Trophoblast cell (in vitro differentiated cells and primary cell): Measurements from ENCODE around the gene TCEA2.

Experiments used
- DNase-seq, 2 donors: peaks; one replicate each; pipeline ENCODE4 v3.0.0-alpha.2; 2016
- H2AFZ ChIP-seq: 2 replicates; pipeline ENCODE4 v1.6.1; 2013; ENCODE audit warnings: low read length, moderate library complexity, mild to moderate bottlenecking; ENCODE audit not compliant: insufficient read depth, poor library complexity
- H2AK5ac ChIP-seq: 2 replicates; pipeline ENCODE4 v1.6.1; 2013; ENCODE audit warnings: mild to moderate bottlenecking, low read length
- H2BK120ac ChIP-seq: 2 replicates; pipeline ENCODE4 v1.6.1; 2013; ENCODE audit warnings: low read length, mild to moderate bottlenecking, moderate library complexity; ENCODE audit not compliant: insufficient read depth, poor library complexity
- H2BK12ac ChIP-seq: 2 replicates; pipeline ENCODE4 v1.6.1; 2013; ENCODE audit warnings: mild to moderate bottlenecking, low read length, moderate library complexity
- H2BK5ac ChIP-seq: 2 replicates; pipeline ENCODE4 v1.6.1; 2013; ENCODE audit warnings: low read length, low read depth, moderate library complexity, mild to moderate bottlenecking; ENCODE audit not compliant: poor library complexity
- H3K14ac ChIP-seq: 2 replicates; pipeline ENCODE4 v1.6.1; 2013; ENCODE audit warnings: mild to moderate bottlenecking, low read length
- H3K18ac ChIP-seq: 2 replicates; pipeline ENCODE4 v1.6.1; 2013; ENCODE audit warnings: mild to moderate bottlenecking, low read length
- H3K23ac ChIP-seq: 2 replicates; pipeline ENCODE4 v1.6.1; 2013; ENCODE audit warnings: low read length
- H3K27ac ChIP-seq: 2 replicates; pipeline ENCODE4 v1.5.1; 2013; ENCODE audit warnings: low read depth, mild to moderate bottlenecking, inconsistent platforms, low read length, moderate library complexity
- H3K27me3 ChIP-seq: 2 replicates; pipeline ENCODE4 v1.6.1; 2013; ENCODE audit warnings: inconsistent platforms, mild to moderate bottlenecking, low read length, moderate library complexity; ENCODE audit not compliant: insufficient read depth
- H3K36me3 ChIP-seq, 2 experiments: 1 replicate in 1 of 2; 2 replicates in 1 of 2; pipeline ENCODE4 v1.6.1; 2013; ENCODE audit warnings: low read length in 2 of 2, mild to moderate bottlenecking in 2 of 2, moderate library complexity in 1 of 2; ENCODE audit not compliant: insufficient read depth in 2 of 2, control insufficient read depth in 1 of 2
- H3K4ac ChIP-seq: 2 replicates; pipeline ENCODE4 v1.6.1; 2013; ENCODE audit warnings: low read depth, mild to moderate bottlenecking, low read length, moderate library complexity
- H3K4me1 ChIP-seq, 2 experiments: 1 replicate in 1 of 2; 2 replicates in 1 of 2; pipeline ENCODE4 v1.6.1; 2013; ENCODE audit warnings: low read length in 2 of 2, mild to moderate bottlenecking in 2 of 2, moderate library complexity in 1 of 2; ENCODE audit not compliant: insufficient read depth in 2 of 2, control insufficient read depth in 1 of 2
- H3K4me2 ChIP-seq: 2 replicates; pipeline ENCODE4 v1.6.1; 2013; ENCODE audit warnings: inconsistent platforms, mild to moderate bottlenecking, low read length, moderate library complexity
- H3K4me3 ChIP-seq: 2 replicates; pipeline ENCODE4 v1.5.1; 2013; ENCODE audit warnings: mild to moderate bottlenecking, low read depth, low read length, inconsistent platforms
- H3K79me1 ChIP-seq: one replicate; pipeline ENCODE4 v1.6.1; 2013; ENCODE audit warnings: low read length
- H3K79me2 ChIP-seq: 2 replicates; pipeline ENCODE4 v1.6.1; 2013; ENCODE audit warnings: low read length, mild to moderate bottlenecking; ENCODE audit not compliant: control insufficient read depth, insufficient read depth, poor library complexity
- H3K9ac ChIP-seq: 2 replicates; pipeline ENCODE4 v1.6.1; 2013; ENCODE audit warnings: mild to moderate bottlenecking, low read length
- H3K9me3 ChIP-seq: 2 replicates; pipeline ENCODE4 v1.6.1; 2013; ENCODE audit warnings: low read depth, mild to moderate bottlenecking, control low read depth, inconsistent platforms, low read length; ENCODE audit not compliant: insufficient read depth
- H4K12ac ChIP-seq: 2 replicates; pipeline ENCODE4 v1.6.1; 2013; ENCODE audit warnings: low read depth, mild to moderate bottlenecking, low read length, moderate library complexity
- H4K8ac ChIP-seq: 2 replicates; pipeline ENCODE4 v1.6.1; 2013; ENCODE audit warnings: low read depth, mild to moderate bottlenecking, low read length, moderate library complexity
- H4K91ac ChIP-seq: one replicate; pipeline ENCODE4 v1.6.1; 2013; ENCODE audit warnings: low read depth, mild to moderate bottlenecking, low read length, moderate library complexity
- WGBS: extraction: QIAGEN DNeasy Blood & Tissue Kit; methylation state at CpG from one replicate; pipeline ENCODE4 v1.1.7; 2013; ENCODE audit warnings: missing lambda C conversion rate; ENCODE audit not compliant: insufficient read length, insufficient coverage; ENCODE audit errors: extremely low coverage; 5-methylcytosine and 5-hydroxymethylcytosine counted together

TCEA2 gene

GRCh38 chr20:64073476-64074183 is 10.6 kb downstream of the TCEA2 start:
- H3K79me2 ChIP-seq = no peaks in the 10 kb centered on the region
- no CpG with 5 or more reads among the region's 37 CpGs for WGBS
- no peak overlapping the region for H2BK5ac ChIP-seq
- no peak overlapping the region for H2BK120ac ChIP-seq
- H3K4ac ChIP-seq = no peak overlapping the region
- H2AK5ac ChIP-seq = no peak overlapping the region
- peaks cover 0 to 4% of the 10 kb centered on the region in 2 experiments for H3K4me1 ChIP-seq
- H3K23ac ChIP-seq = no peak overlapping the region
- H4K91ac ChIP-seq = no peak overlapping the region
- no peak overlapping the region for H3K27ac ChIP-seq
- no peak overlapping the region for H3K4me3 ChIP-seq
- no peaks in the 10 kb centered on the region for H3K79me1 ChIP-seq
- H3K27me3 ChIP-seq = no peaks in the 10 kb centered on the region
- H3K4me2 ChIP-seq = no peak overlapping the region
- no peak overlapping the region for H4K12ac ChIP-seq
- DNase-seq = no peak
- peaks cover 21 to 32% of the 10 kb centered on the region in 2 experiments for H3K36me3 ChIP-seq
- H2AFZ ChIP-seq = no peak overlapping the region
- H3K18ac ChIP-seq = no peak overlapping the region
- H3K14ac ChIP-seq = no peak overlapping the region
- no peaks in the 10 kb centered on the region for H3K9me3 ChIP-seq
- no peak overlapping the region for H4K8ac ChIP-seq
- H2BK12ac ChIP-seq = no peak overlapping the region
- H3K9ac ChIP-seq = no peak overlapping the region

DNA sequence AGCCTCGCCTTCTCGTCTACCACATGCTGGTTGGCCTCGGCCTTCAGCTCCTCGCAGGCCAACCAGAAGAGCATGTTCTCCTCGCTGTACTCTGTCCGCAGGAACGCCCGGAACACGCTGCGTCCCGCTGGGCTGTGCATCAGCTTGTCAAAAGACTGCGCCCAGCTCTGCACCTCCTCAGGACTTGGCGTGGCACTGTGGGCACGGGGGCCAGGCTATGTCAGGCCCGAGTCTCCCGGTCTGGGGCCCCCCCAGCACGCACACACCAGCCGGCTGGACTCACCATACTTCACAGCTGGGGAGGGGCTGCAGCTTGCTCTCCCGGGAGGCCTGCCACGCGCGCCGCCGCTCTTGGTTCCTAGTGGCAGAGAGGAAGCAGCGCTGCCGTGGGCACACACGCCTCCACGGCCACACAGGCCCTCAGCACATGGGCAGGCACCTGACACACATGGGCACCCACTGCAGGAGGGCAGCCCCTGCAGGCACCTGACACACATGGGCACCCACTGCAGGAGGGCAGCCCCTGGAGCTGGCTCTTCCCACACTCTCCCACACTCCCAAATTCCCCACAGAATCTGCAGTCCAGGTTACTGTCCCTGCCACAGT is 11.3 kb downstream of the TCEA2 start:
- no peak overlapping the region for H3K18ac ChIP-seq
- no peak overlapping the region for H3K23ac ChIP-seq
- WGBS = no CpG with 5 or more reads among the region's 28 CpGs

GRCh38 chr20:64074963-64075362 is 12.0 kb downstream of the TCEA2 start:
- Histone ChIP-seq H2BK12ac (no peak overlapping the region), H2AK5ac (no peak overlapping the region), H2AFZ (no peak overlapping the region), H3K14ac (no peak overlapping the region), H3K27ac (no peak overlapping the region), H3K4me3 (no peak overlapping the region), H3K4me2 (no peak overlapping the region), H2BK120ac (no peak overlapping the region), H3K79me1 (peaks cover 8% of the 10 kb centered on the region), H2BK5ac (no peak overlapping the region), H3K23ac (no peak overlapping the region), H3K4ac (no peak overlapping the region), H3K27me3 (no peaks in the 10 kb centered on the region), H3K18ac (no peak overlapping the region), H4K12ac (no peak overlapping the region), H3K4me1 (peaks cover 4 to 8% of the 10 kb centered on the region in 2 experiments), H3K9ac (no peak overlapping the region), H3K36me3 (peaks cover 21 to 32% of the 10 kb centered on the region in 2 experiments), H4K8ac (no peak overlapping the region), H4K91ac (no peak overlapping the region), H3K79me2 (peaks cover 7% of the 10 kb centered on the region), H3K9me3 (no peaks in the 10 kb centered on the region)
- no peak for DNase-seq
- no CpG with 5 or more reads among the region's 8 CpGs for WGBS

More for the DNA sequence above, 11.3 kb downstream of the TCEA2 start:
- H2BK5ac ChIP-seq = no peak overlapping the region
- peaks cover 4 to 8% of the 10 kb centered on the region in 2 experiments for H3K4me1 ChIP-seq
- H2AFZ ChIP-seq = no peak overlapping the region
- no peaks in the 10 kb centered on the region for H3K27me3 ChIP-seq
- no peak overlapping the region for H2BK120ac ChIP-seq
- H3K27ac ChIP-seq = no peak overlapping the region
- no peak overlapping the region for H2BK12ac ChIP-seq
- H3K79me2 ChIP-seq = peaks cover 4% of the 10 kb centered on the region
- H3K9me3 ChIP-seq = no peaks in the 10 kb centered on the region
- H3K4ac ChIP-seq = no peak overlapping the region
- H3K79me1 ChIP-seq = peaks cover 4% of the 10 kb centered on the region
- peaks cover 21 to 32% of the 10 kb centered on the region in 2 experiments for H3K36me3 ChIP-seq
- no peak overlapping the region for H3K4me3 ChIP-seq
- H4K12ac ChIP-seq = no peak overlapping the region
- H2AK5ac ChIP-seq = no peak overlapping the region
- no peak overlapping the region for H4K8ac ChIP-seq
- no peak overlapping the region for H3K4me2 ChIP-seq
- no peak overlapping the region for H4K91ac ChIP-seq
- DNase-seq = no peak
- no peak overlapping the region for H3K9ac ChIP-seq
- H3K14ac ChIP-seq = no peak overlapping the region

GRCh38 chr20:64075556-64075955 is 12.6 kb downstream of the TCEA2 start:
- peaks cover 10% of the 10 kb centered on the region for H3K79me2 ChIP-seq
- no peak overlapping the region for H4K8ac ChIP-seq
- no peak overlapping the region for H2AK5ac ChIP-seq
- peaks cover 11% of the 10 kb centered on the region for H3K79me1 ChIP-seq
- no peak overlapping the region for H3K4ac ChIP-seq
- no peak overlapping the region for H4K91ac ChIP-seq
- no peak overlapping the region for H2BK5ac ChIP-seq
- H3K18ac ChIP-seq = no peak overlapping the region
- H4K12ac ChIP-seq = no peak overlapping the region
- DNase-seq = no peak
- no peak overlapping the region for H3K23ac ChIP-seq
- no peak overlapping the region for H3K4me2 ChIP-seq
- peaks cover 21 to 32% of the 10 kb centered on the region in 2 experiments for H3K36me3 ChIP-seq
- H3K4me1 ChIP-seq = peaks cover 4 to 8% of the 10 kb centered on the region in 2 experiments
- H2BK120ac ChIP-seq = no peak overlapping the region
- no peak overlapping the region for H3K9ac ChIP-seq
- no CpG with 5 or more reads among the region's 12 CpGs for WGBS
- no peak overlapping the region for H3K27ac ChIP-seq
- no peak overlapping the region for H2BK12ac ChIP-seq
- no peak overlapping the region for H2AFZ ChIP-seq
- no peak overlapping the region for H3K4me3 ChIP-seq
- H3K9me3 ChIP-seq = no peaks in the 10 kb centered on the region
- H3K14ac ChIP-seq = no peak overlapping the region
- no peaks in the 10 kb centered on the region for H3K27me3 ChIP-seq
